GM12878 (cell line): ENCODE measurements around the gene ANGEL1. TPM values are rescaled to one million over a fixed set of nuclear protein-coding genes. Genes with fewer than 3 reads are reported as not detected.

Experiments used
- ATAC-seq: fragments of 200-7000 bp; cut with Tn5 transposase; 3 replicates; pipeline ENCODE4 v1.9.1; 2020; ENCODE audit warnings: mild to moderate bottlenecking, moderate library complexity
- BruUV-seq: library from RNA; stranded (reverse); fragments of 400-500 nt; replicated peaks from 2 replicates; lab custom pipeline; 2021; lab: Mats Ljungman, UMichigan
- CTCF ChIA-PET: fragments of 300-600 bp; sonication (Branson Sonifier 250); formaldehyde crosslinking; extraction: SDS; loops from one replicate; lab custom pipeline; 2021; ENCODE audit warnings: inconsistent platforms; lab: Yijun Ruan, JAX
- POLR2A ChIA-PET: fragments of 350-600 bp; formaldehyde crosslinking; extraction: SDS; loops from one replicate; lab custom pipeline; 2021; ENCODE audit warnings: inconsistent platforms; lab: Charles Lee
- RAD21 ChIA-PET: fragments of 300-600 bp; sonication (Branson Sonifier 250); formaldehyde crosslinking; loops from one replicate; lab custom pipeline; 2023; ENCODE audit warnings: antibody characterized with exemption; ENCODE audit not compliant: unreplicated experiment; lab: Charles Lee
- SMC1A ChIA-PET: fragments of 300-600 bp; sonication (Branson Sonifier 250); formaldehyde crosslinking; loops from one replicate; lab custom pipeline; 2023; ENCODE audit not compliant: unreplicated experiment, uncharacterized antibody; lab: Charles Lee
- DNase-seq: peaks from one replicate; pipeline ENCODE4 v3.0.0-alpha.2; 2011; ENCODE audit warnings: low read depth, low spot score
- FAIRE-seq: peaks from 3 replicates; lab custom pipeline; 2011; peaks lifted over from hg19 to GRCh38; lab: Jason Lieb, UNC
- H2AFZ ChIP-seq: 2 replicates; pipeline ENCODE4 v1.6.0; 2011; ENCODE audit warnings: low read depth, low read length, control low read depth; ENCODE audit not compliant: control insufficient read depth
- H3K27ac ChIP-seq: 2 replicates; pipeline ENCODE4 v1.5.1; 2011; ENCODE audit warnings: control low read depth; ENCODE audit not compliant: control insufficient read depth, insufficient read depth
- H3K27me3 ChIP-seq, 2 experiments: replicated peaks in 1 of 2; 2 replicates each; pipeline versions ENCODE4 v1.6.0 to v1.6.1; 2011; ENCODE audit warnings: low read length in 1 of 2; ENCODE audit not compliant: control insufficient read depth in 2 of 2, insufficient read depth in 2 of 2
- H3K36me3 ChIP-seq, 2 experiments: 2 replicates each; pipeline ENCODE4 v1.5.1; 2011; ENCODE audit warnings: low read length in 1 of 2; ENCODE audit not compliant: control insufficient read depth in 2 of 2, insufficient read depth in 2 of 2
- H3K4me1 ChIP-seq: 2 replicates; pipeline ENCODE4 v1.6.1; 2011; ENCODE audit warnings: mild to moderate bottlenecking, low read length, moderate library complexity, mixed read lengths; ENCODE audit not compliant: control insufficient read depth, insufficient read depth
- H3K4me2 ChIP-seq: 2 replicates; pipeline ENCODE4 v1.6.0; 2011; ENCODE audit warnings: control low read depth; ENCODE audit not compliant: control insufficient read depth, insufficient read depth
- H3K4me3 ChIP-seq: fragments of 200-600 bp; sonication (generic); 2 replicates; pipeline ENCODE4 v1.5.1; 2016
- H3K79me2 ChIP-seq: 2 replicates; pipeline ENCODE4 v1.6.0; 2011; ENCODE audit warnings: low read length; ENCODE audit not compliant: control insufficient read depth, insufficient read depth
- H3K9ac ChIP-seq: 2 replicates; pipeline ENCODE4 v1.8.0; 2011; ENCODE audit warnings: low read length, control low read depth, mixed read lengths; ENCODE audit not compliant: control insufficient read depth, insufficient read depth
- H3K9me3 ChIP-seq: replicated peaks from 3 replicates; pipeline ENCODE4 v1.5.1; 2011; ENCODE audit warnings: mild to moderate bottlenecking, low read length; ENCODE audit not compliant: control insufficient read depth, insufficient read depth
- H4K20me1 ChIP-seq: 2 replicates; pipeline ENCODE4 v1.6.0; 2011; ENCODE audit not compliant: control insufficient read depth, insufficient read depth
- ATF3 ChIP-seq: IDR thresholded peaks from 2 replicates; pipeline ENCODE4 v1.6.1; 2011; ENCODE audit warnings: low read depth, mild to moderate bottlenecking, low read length, moderate library complexity, borderline replicate concordance; ENCODE audit errors: extremely low read depth
- CBX5 ChIP-seq: sonication (generic); IDR thresholded peaks from 2 replicates; pipeline ENCODE4 v1.6.1; 2016; ENCODE audit warnings: low read depth, moderate library complexity, mild to moderate bottlenecking, inconsistent platforms
- EED ChIP-seq: sonication (generic); IDR thresholded peaks from 2 replicates; pipeline ENCODE4 v1.6.1; 2016; ENCODE audit warnings: antibody characterized with exemption, low read depth
- EP300 ChIP-seq, 2 experiments: fragments of 150-350 bp in 1 of 2; IDR thresholded peaks; 2 replicates each; pipeline ENCODE4 v1.6.1; 2011 to 2012; ENCODE audit warnings: low read depth in 2 of 2, low read length in 2 of 2, borderline replicate concordance in 1 of 2, improper control_type of control experiment in 1 of 2, inconsistent platforms in 1 of 2; ENCODE audit not compliant: control insufficient read depth in 1 of 2
- GATAD2B ChIP-seq: fragments of 450-650 bp; conservative IDR thresholded peaks from 2 replicates; pipeline ENCODE4 v1.6.1; 2017; ENCODE audit warnings: low read depth, mild to moderate bottlenecking, moderate library complexity
- HDAC2 ChIP-seq: fragments of 200-600 bp; sonication (generic); IDR thresholded peaks from 2 replicates; pipeline ENCODE4 v1.6.1; 2017
- IKZF1 ChIP-seq: fragments of 450-650 bp; conservative IDR thresholded peaks from 2 replicates; pipeline ENCODE4 v1.6.1; 2017; ENCODE audit warnings: antibody characterized with exemption, mild to moderate bottlenecking
- KDM1A ChIP-seq: fragments of 200-600 bp; sonication (generic); IDR thresholded peaks from 2 replicates; pipeline ENCODE4 v1.6.1; 2016; ENCODE audit warnings: borderline replicate concordance
- MEF2B ChIP-seq: fragments of 450-650 bp; IDR thresholded peaks from 2 replicates; pipeline ENCODE4 v1.6.1; 2018; ENCODE audit warnings: mild to moderate bottlenecking, moderate library complexity; ENCODE audit not compliant: partially characterized antibody, poor library complexity, severe bottlenecking
- MYC ChIP-seq: IDR thresholded peaks from 2 replicates; pipeline ENCODE4 v1.6.1; 2011; ENCODE audit warnings: mild to moderate bottlenecking, low read length, moderate library complexity, inconsistent platforms; ENCODE audit not compliant: insufficient read depth, insufficient replicate concordance, insufficient read length, severe bottlenecking
- NFIC ChIP-seq: IDR thresholded peaks from 2 replicates; pipeline ENCODE4 v1.6.1; 2012; ENCODE audit warnings: low read depth, mild to moderate bottlenecking, inconsistent platforms, low read length, moderate library complexity
- NFYA ChIP-seq: IDR thresholded peaks from 2 replicates; pipeline ENCODE4 v1.6.1; 2011; ENCODE audit warnings: low read depth, mild to moderate bottlenecking, low read length, improper control_type of control experiment, borderline replicate concordance
- NR2C2 ChIP-seq: IDR thresholded peaks from 2 replicates; pipeline ENCODE4 v1.6.1; 2011; ENCODE audit warnings: borderline replicate concordance, low read depth; ENCODE audit not compliant: control insufficient read depth, insufficient read length
- POU2F2 ChIP-seq: IDR thresholded peaks from 3 replicates; pipeline ENCODE4 v1.6.1; 2011; ENCODE audit warnings: low read depth, mild to moderate bottlenecking, low read length, borderline replicate concordance
- PRDM15 ChIP-seq: fragments of 450-650 bp; formaldehyde crosslinking; IDR thresholded peaks from 2 replicates; pipeline ENCODE4 v1.4.0; 2020; ENCODE audit warnings: mild to moderate bottlenecking, moderate library complexity
- RELA ChIP-seq: fragments of 450-650 bp; IDR thresholded peaks from 2 replicates; pipeline ENCODE4 v1.8.0; 2014; ENCODE audit warnings: borderline replicate concordance; ENCODE audit not compliant: partially characterized antibody
- RELB ChIP-seq: fragments of 450-650 bp; IDR thresholded peaks from 2 replicates; pipeline ENCODE4 v1.6.1; 2017; ENCODE audit warnings: low read depth, mild to moderate bottlenecking, moderate library complexity
- SUPT20H ChIP-seq: IDR thresholded peaks from 2 replicates; pipeline ENCODE4 v1.6.1; 2011; ENCODE audit warnings: low read depth, mild to moderate bottlenecking, low read length, moderate library complexity, borderline replicate concordance; ENCODE audit not compliant: control insufficient read depth
- WGBS: methylation state at CpG from one replicate; pipeline ENCODE4 v1.1.6; 2016; ENCODE audit warnings: low lambda C conversion rate; ENCODE audit not compliant: insufficient replicate concordance, insufficient coverage; ENCODE audit errors: missing lambda C conversion rate; 5-methylcytosine and 5-hydroxymethylcytosine counted together
- in situ Hi-C: fragments of 300-500 bp; cut with MboI; formaldehyde crosslinking; loops from 9 replicates; pipeline ENCODE4 v1.14.3; 2018; ENCODE audit warnings: mixed read lengths
- intact Hi-C: fragments of 100-400 bp; cut with micrococcal nuclease; formaldehyde crosslinking; loops from one replicate; pipeline ENCODE4 v1.14.2; 2022; ENCODE audit not compliant: unreplicated experiment
- polyA plus RNA-seq, 11 experiments: library from polyadenylated mRNA; depleted of rRNA in 4 of 11; unstranded in 6 of 11; stranded (reverse) in 5 of 11; fragments of >200 nt; fragmentation: Nextera tagmentation in 4 of 11; fragmentation: Illumina TruSeq in 1 of 11; extraction: Ambion mirVana in 4 of 11; extraction: Trizol in 1 of 11; gene quantifications; 1 replicate in 1 of 11; 2 replicates in 10 of 11; pipeline versions ENCODE4 v1.2.1 to v1.2.3, GENCODE V29; 2011 to 2016; ENCODE audit warnings: inconsistent platforms in 2 of 11, missing spikeins in 2 of 11, low read depth in 1 of 11
- total RNA-seq, 4 experiments: library from RNA; depleted of rRNA in 3 of 4; stranded (reverse); fragments of >200 nt in 3 of 4; fragmentation: Illumina TruSeq in 1 of 4; extraction: Trizol in 1 of 4; gene quantifications; 2 replicates each; pipeline versions ENCODE4 v1.2.1 to v1.2.3, GENCODE V29; 2013 to 2021

The ANGEL1 gene
- total and polyA plus RNA-seq, 10 of the 15 experiments (the other 5 are each of a cell fraction or from before 2014, with no cell fraction given), result 1.7 to 29.7 (median 12.3) TPM

- ChIA-PET SMC1A (no interaction called here), POLR2A (no interaction called here)
- H3K4me3 ChIP-seq, result no peak overlapping the region
- intact Hi-C loops (no loop called here), in situ Hi-C loops (no loop called here)
- H3K79me2 ChIP-seq, result no peaks in the 10 kb centered on the region
- H3K9ac ChIP-seq, result no peak overlapping the region
- H3K4me2 ChIP-seq, result no peak overlapping the region
- peaks cover 0 to 2% of the 10 kb centered on the region in 2 experiments; a peak in 2 of 4 replicates for H3K27me3 ChIP-seq
- H3K27ac ChIP-seq, result no peak overlapping the region
- H2AFZ ChIP-seq, result no peak overlapping the region
- TF ChIP-seq RELA, result no peak
- TF ChIP-seq NFYA, result no peak
- TF ChIP-seq ATF3, result no peak
- no peak for TF ChIP-seq EP300 (IDR thresholded peaks at IDR 0.05; ENCODE audit: borderline replicate concordance in 1 of 2, control insufficient read depth in 1 of 2, low read depth in 2 of 2, low read length in 2 of 2)
- TF ChIP-seq IKZF1, result no peak
- TF ChIP-seq MYC, result no peak
- TF ChIP-seq GATAD2B, result no peak
- TF ChIP-seq PRDM15 (CRISPR knock-in tag), result no peak
- TF ChIP-seq POU2F2, result no peak
- TF ChIP-seq EED, result no peak
- no peak for TF ChIP-seq NFIC
- no peak for TF ChIP-seq CBX5
- no peak for TF ChIP-seq HDAC2
- no peak for TF ChIP-seq MEF2B
- no peak for TF ChIP-seq NR2C2
- TF ChIP-seq KDM1A, result no peak
- no peak for TF ChIP-seq SUPT20H
- no peak for TF ChIP-seq RELB
- TF ChIP-seq, all 136 proteins: peak for 0
- H3K9me3 ChIP-seq, result no peaks in the 10 kb centered on the region
- 19% methylated on average over 6 of the region's 6 CpGs for WGBS
- CTCF ChIA-PET, result interaction anchor here (1.8 kb wide), 1 partner anchor 43 kb away, joined by 5 read pairs; no protein-coding TSS in a partner anchor
- ATAC-seq, result no peak
- RAD21 ChIA-PET, result no interaction called here
- no peak for FAIRE-seq
- no peaks in the 10 kb centered on the region for H3K4me1 ChIP-seq
- no TSS peak for BruUV-seq
- H4K20me1 ChIP-seq, result no peaks in the 10 kb centered on the region
- H3K36me3 ChIP-seq, result no peaks in the 10 kb centered on the region
- no peak for DNase-seq
Measured at GRCh38 chr14:76752744-76753143, 59.9 kb downstream of the ANGEL1 start.
